Prostate gland (tissue), 2 donors: ENCODE results near the gene HSPA1B. TPM values are rescaled to one million over a fixed set of nuclear protein-coding genes. Genes with fewer than 3 reads are reported as not detected.
"Not testable (repeated sequence)": the region's sequence is repeated elsewhere in the genome, so short reads cannot be mapped to it uniquely, and the experiment has no call there.

Experiments
- DNase-seq: peaks from one replicate; pipeline ENCODE4 v3.0.0-alpha.2; 2019; ENCODE audit warnings: low spot score
- H3K27ac ChIP-seq, 2 donors: fragments of 200-600 bp; sonication (generic); 2 replicates each; pipeline ENCODE4 v1.5.1; 2017 to 2019
- H3K27me3 ChIP-seq: fragments of 200-600 bp; sonication (generic); replicated peaks from 2 replicates; pipeline ENCODE4 v1.5.1; 2019; ENCODE audit not compliant: insufficient read depth
- H3K36me3 ChIP-seq, 2 donors: fragments of 200-600 bp; sonication (generic); 1 replicate in 1 of 2; 2 replicates in 1 of 2; pipeline versions ENCODE4 v1.5.1 to v1.8.1; 2017 to 2019
- H3K4me1 ChIP-seq: fragments of 200-600 bp; sonication (generic); replicated peaks from 2 replicates; pipeline ENCODE4 v1.5.1; 2019
- H3K4me3 ChIP-seq, 2 donors: fragments of 200-600 bp; sonication (generic); 2 replicates each; pipeline ENCODE4 v1.5.1; 2017 to 2019
- H3K9me3 ChIP-seq: fragments of 200-600 bp; sonication (generic); 2 replicates; pipeline ENCODE4 v1.5.1; 2017
- CTCF ChIP-seq, 4 experiments: fragments of 200-600 bp in 2 of 4; fragments of 450-650 bp in 2 of 4; sonication (generic) in 2 of 4; IDR thresholded peaks; 1 replicate in 3 of 4; 2 replicates in 1 of 4; pipeline ENCODE4 v1.5.1; 2016 to 2019; ENCODE audit warnings: antibody characterized with exemption in 4 of 4, mild to moderate bottlenecking in 2 of 4, moderate library complexity in 2 of 4
- POLR2A ChIP-seq: fragments of 450-650 bp; IDR thresholded peaks from one replicate; pipeline ENCODE4 v1.6.1; 2016; ENCODE audit warnings: antibody characterized with exemption, mild to moderate bottlenecking
- POLR2AphosphoS5 ChIP-seq: sonication (generic); formaldehyde crosslinking; IDR thresholded peaks from one replicate; pipeline ENCODE4 v1.6.1; 2017; ENCODE audit warnings: antibody characterized with exemption
- WGBS: methylation state at CpG from one replicate; pipeline ENCODE4 v1.1.5; 2018; 5-methylcytosine and 5-hydroxymethylcytosine counted together
- intact Hi-C: fragments of 100-400 bp; cut with DNase I; formaldehyde crosslinking; loops from one replicate; pipeline ENCODE4 v1.14.2; 2022
- total RNA-seq, 2 donors: library from RNA; depleted of rRNA; stranded (reverse); fragments of >200 nt; gene quantifications; one replicate each; pipeline ENCODE4 v1.1.0, GENCODE V29; 2016

Gene HSPA1B
- total RNA-seq, 2 donors from 2014 or later: 331 to 360 TPM

- no peak for DNase-seq
- H3K9me3 ChIP-seq: no peaks in the 10 kb centered on the region
- peak overlapping the region in 1 of 2 donors; percentile 97 for H3K27ac ChIP-seq
- intact Hi-C loops: no loop called here
- H3K4me1 ChIP-seq: peaks cover 3% of the 10 kb centered on the region
- TF ChIP-seq CTCF (IDR thresholded peaks at IDR 0.05) (no peak), POLR2A (no peak), POLR2AphosphoS5 (no peak)
- H3K4me3 ChIP-seq: no peak overlapping the region
- no peaks in the 10 kb centered on the region for H3K36me3 ChIP-seq
- 55% methylated on average over 5 of the region's 5 CpGs for WGBS
- no peaks in the 10 kb centered on the region for H3K27me3 ChIP-seq
Measured at GRCh38 chr6:31797588-31797987, 29.9 kb upstream of the HSPA1B start.

GRCh38 chr6:31799781-31800180 is 27.8 kb upstream of the HSPA1B start:
- TF ChIP-seq POLR2AphosphoS5: no peak
- TF ChIP-seq POLR2A: no peak
- TF ChIP-seq CTCF (IDR thresholded peaks at IDR 0.05): no peak
- Histone ChIP-seq H3K4me3 (no peak overlapping the region), H3K27ac (no peak overlapping the region), H3K27me3 (no peaks in the 10 kb centered on the region), H3K4me1 (no peaks in the 10 kb centered on the region), H3K9me3 (no peaks in the 10 kb centered on the region), H3K36me3 (no peaks in the 10 kb centered on the region)
- WGBS: 88% methylated on average over 12 of the region's 12 CpGs
- no peak for DNase-seq
- intact Hi-C loops: no loop called here

- intact Hi-C loops, H3K9me3 ChIP-seq, H3K4me3 ChIP-seq, H3K4me1 ChIP-seq, DNase-seq, H3K27ac ChIP-seq, H3K27me3 ChIP-seq, H3K36me3 ChIP-seq: not testable (repeated sequence)
- 96% methylated on average over 8 of the region's 8 CpGs for WGBS
Measured at GRCh38 chr6:31801031-31801927, 26.3 kb upstream of the HSPA1B start.

GRCh38 chr6:31805939-31806469 is 21.5 kb upstream of the HSPA1B start:
- Histone ChIP-seq H3K27me3 (no peaks in the 10 kb centered on the region), H3K27ac (peak overlapping the region; percentile 93 to 95), H3K4me1 (no peaks in the 10 kb centered on the region), H3K36me3 (no peaks in the 10 kb centered on the region), H3K4me3 (peak overlapping the region; percentile 48 to 52), H3K9me3 (no peaks in the 10 kb centered on the region)
- no peak for DNase-seq
- intact Hi-C loops: no loop called here
- 5% methylated on average over 7 of the region's 7 CpGs for WGBS
- TF ChIP-seq POLR2A: no peak
- no peak for TF ChIP-seq CTCF (IDR thresholded peaks at IDR 0.05)
- no peak for TF ChIP-seq POLR2AphosphoS5

GRCh38 chr6:31806470-31807272 is 20.9 kb upstream of the HSPA1B start, which contains the start of gene LSM2:
TSS of gene LSM2 (minus strand) at chr6:31806966. CDS start at chr6:31806757, 209 bp downstream.
- Histone ChIP-seq H3K9me3 (no peaks in the 10 kb centered on the region), H3K27me3 (no peaks in the 10 kb centered on the region), H3K36me3 (no peaks in the 10 kb centered on the region), H3K4me3 (peak within 1 kb of the TSS; percentile 48 to 52), H3K4me1 (no peaks in the 10 kb centered on the region), H3K27ac (peak within 1 kb of the TSS; percentile 93 to 95)
- DNase-seq: peak; percentile 97
- TF ChIP-seq POLR2AphosphoS5: peak; percentile 100
- peak; percentile 97 for TF ChIP-seq POLR2A
- peak in 3 of 4 experiments; percentile 30 to 54 (median 49) for TF ChIP-seq CTCF (IDR thresholded peaks at IDR 0.05)
- under 1% methylated on average over 40 of the region's 51 CpGs for WGBS
- intact Hi-C loops: no loop called here

- H3K27ac ChIP-seq, H3K36me3 ChIP-seq: not testable (repeated sequence)
- WGBS: 90% methylated on average over 10 of the region's 10 CpGs
Measured at GRCh38 chr6:31808599-31808998, 18.9 kb upstream of the HSPA1B start.

More at GRCh38 chr6:31808599-31808998, 18.9 kb upstream of the HSPA1B start:
- H3K9me3 ChIP-seq, H3K4me3 ChIP-seq, intact Hi-C loops, H3K4me1 ChIP-seq, DNase-seq, H3K27me3 ChIP-seq: not testable (repeated sequence)
